ENCODE measurements around the gene RASAL2.

RASAL2 gene

GRCh38 chr1:178528953-178529335 is 435.0 kb downstream of the RASAL2 start:
- Histone ChIP-seq H3K27ac (no peak overlapping the region), H3K9ac (ENCODE audit: insufficient read length) (no peak overlapping the region), H3K36me3 (ENCODE audit: insufficient read depth, low read length) (no peaks in the 10 kb centered on the region), H3K9me3 (ENCODE audit: low read depth, low read length) (no peaks in the 10 kb centered on the region), H3K4me3 (no peak overlapping the region)
- TF ChIP-seq EZH2 (IDR thresholded peaks at IDR 0.05) (no peak), FOXP2 (optimal IDR thresholded peaks at IDR 0.05; ENCODE audit: control extremely low read depth, extremely low read length, insufficient read depth) (no peak), POLR2AphosphoS5 (IDR thresholded peaks at IDR 0.05; ENCODE audit: borderline replicate concordance, low read depth, low read length) (no peak)
- no peak for DNase-seq (ENCODE audit: low read depth, low spot score)

- H3K9ac ChIP-seq (ENCODE audit: insufficient read length), result no peak overlapping the region
- TF ChIP-seq POLR2AphosphoS5 (IDR thresholded peaks at IDR 0.05; ENCODE audit: borderline replicate concordance, low read depth, low read length) (no peak), EZH2 (IDR thresholded peaks at IDR 0.05) (no peak), FOXP2 (optimal IDR thresholded peaks at IDR 0.05; ENCODE audit: control extremely low read depth, extremely low read length, insufficient read depth) (no peak)
- H3K27ac ChIP-seq, result no peak overlapping the region
Measured at GRCh38 chr1:178529364-178530036, 435.6 kb downstream of the RASAL2 start.

GRCh38 chr1:178530037-178530402 is 436.1 kb downstream of the RASAL2 start:
- Histone ChIP-seq H3K9ac (ENCODE audit: insufficient read length) (no peak overlapping the region), H3K4me3 (no peak overlapping the region), H3K36me3 (ENCODE audit: insufficient read depth, low read length) (no peaks in the 10 kb centered on the region), H3K9me3 (ENCODE audit: low read depth, low read length) (no peaks in the 10 kb centered on the region), H3K27ac (no peak overlapping the region)
- DNase-seq (ENCODE audit: low read depth, low spot score), result no peak
- TF ChIP-seq POLR2AphosphoS5 (IDR thresholded peaks at IDR 0.05; ENCODE audit: borderline replicate concordance, low read depth, low read length) (no peak), FOXP2 (optimal IDR thresholded peaks at IDR 0.05; ENCODE audit: control extremely low read depth, extremely low read length, insufficient read depth) (no peak), EZH2 (IDR thresholded peaks at IDR 0.05) (no peak)

More at GRCh38 chr1:178529364-178530036, 435.6 kb downstream of the RASAL2 start:
- no peaks in the 10 kb centered on the region for H3K9me3 ChIP-seq (ENCODE audit: low read depth, low read length)
- no peaks in the 10 kb centered on the region for H3K36me3 ChIP-seq (ENCODE audit: insufficient read depth, low read length)
- DNase-seq (ENCODE audit: low read depth, low spot score), result no peak
- H3K4me3 ChIP-seq, result no peak overlapping the region

- no peaks in the 10 kb centered on the region for H3K9me3 ChIP-seq (ENCODE audit: low read depth, low read length)
- no peaks in the 10 kb centered on the region for H3K36me3 ChIP-seq (ENCODE audit: insufficient read depth, low read length)
- H3K9ac ChIP-seq (ENCODE audit: insufficient read length), result no peak overlapping the region
- no peak for DNase-seq (ENCODE audit: low read depth, low spot score)
- no peak overlapping the region for H3K4me3 ChIP-seq
- H3K27ac ChIP-seq, result no peak overlapping the region
- TF ChIP-seq EZH2 (IDR thresholded peaks at IDR 0.05) (no peak), FOXP2 (optimal IDR thresholded peaks at IDR 0.05; ENCODE audit: control extremely low read depth, extremely low read length, insufficient read depth) (no peak), POLR2AphosphoS5 (IDR thresholded peaks at IDR 0.05; ENCODE audit: borderline replicate concordance, low read depth, low read length) (no peak)
Measured at GRCh38 chr1:178530502-178530901, 436.6 kb downstream of the RASAL2 start.

GRCh38 chr1:178531887-178532286 is 438.0 kb downstream of the RASAL2 start:
- H3K9me3 ChIP-seq (ENCODE audit: low read depth, low read length), result no peaks in the 10 kb centered on the region
- no peak for DNase-seq (ENCODE audit: low read depth, low spot score)
- H3K27ac ChIP-seq, result no peak overlapping the region
- TF ChIP-seq FOXP2 (optimal IDR thresholded peaks at IDR 0.05; ENCODE audit: control extremely low read depth, extremely low read length, insufficient read depth), result no peak
- TF ChIP-seq POLR2AphosphoS5 (IDR thresholded peaks at IDR 0.05; ENCODE audit: borderline replicate concordance, low read depth, low read length), result no peak
- no peak for TF ChIP-seq EZH2 (IDR thresholded peaks at IDR 0.05)
- no peak overlapping the region for H3K4me3 ChIP-seq
- H3K36me3 ChIP-seq (ENCODE audit: insufficient read depth, low read length), result no peaks in the 10 kb centered on the region
- H3K9ac ChIP-seq (ENCODE audit: insufficient read length), result no peak overlapping the region

- no peaks in the 10 kb centered on the region for H3K36me3 ChIP-seq (ENCODE audit: insufficient read depth, low read length)
- no peak overlapping the region for H3K9ac ChIP-seq (ENCODE audit: insufficient read length)
- H3K9me3 ChIP-seq (ENCODE audit: low read depth, low read length), result no peaks in the 10 kb centered on the region
- TF ChIP-seq EZH2 (IDR thresholded peaks at IDR 0.05) (no peak), FOXP2 (optimal IDR thresholded peaks at IDR 0.05; ENCODE audit: control extremely low read depth, extremely low read length, insufficient read depth) (no peak), POLR2AphosphoS5 (IDR thresholded peaks at IDR 0.05; ENCODE audit: borderline replicate concordance, low read depth, low read length) (no peak)
- DNase-seq (ENCODE audit: low read depth, low spot score), result peak; percentile 34
- peak overlapping the region; percentile 42; the same call in 1 of the 2 replicates for H3K4me3 ChIP-seq
- H3K27ac ChIP-seq, result no peak overlapping the region
Measured at GRCh38 chr1:178532392-178532791, 438.5 kb downstream of the RASAL2 start.

GRCh38 chr1:178533121-178533946 is 439.4 kb downstream of the RASAL2 start:
- Histone ChIP-seq H3K9me3 (ENCODE audit: low read depth, low read length) (no peaks in the 10 kb centered on the region), H3K36me3 (ENCODE audit: insufficient read depth, low read length) (no peaks in the 10 kb centered on the region), H3K4me3 (no peak overlapping the region), H3K9ac (ENCODE audit: insufficient read length) (no peak overlapping the region), H3K27ac (no peak overlapping the region)
- no peak for DNase-seq (ENCODE audit: low read depth, low spot score)
- TF ChIP-seq FOXP2 (optimal IDR thresholded peaks at IDR 0.05; ENCODE audit: control extremely low read depth, extremely low read length, insufficient read depth) (no peak), EZH2 (IDR thresholded peaks at IDR 0.05) (no peak), POLR2AphosphoS5 (IDR thresholded peaks at IDR 0.05; ENCODE audit: borderline replicate concordance, low read depth, low read length) (no peak)
